Kidney epithelial cell (primary cell): Measurements from ENCODE around the gene ATG9B. TPM values are rescaled to one million over a fixed set of nuclear protein-coding genes. Genes with fewer than 3 reads are reported as not detected.

ENCODE experiments used
- DNase-seq: peaks from one replicate; pipeline ENCODE4 v3.0.0-alpha.2; 2010; ENCODE audit warnings: low read depth
- H3K27me3 ChIP-seq: 2 replicates; pipeline ENCODE4 v1.6.0; 2011; ENCODE audit warnings: low read length; ENCODE audit not compliant: control insufficient read depth, insufficient read depth
- H3K36me3 ChIP-seq: 2 replicates; pipeline ENCODE4 v1.5.1; 2011; ENCODE audit warnings: low read length; ENCODE audit not compliant: control insufficient read depth, insufficient read depth
- H3K4me3 ChIP-seq: 2 replicates; pipeline ENCODE4 v1.5.1; 2011; ENCODE audit warnings: low read depth, mild to moderate bottlenecking, control low read depth, low read length
- total RNA-seq: library from RNA; depleted of rRNA; stranded (reverse); fragments of >200 nt; gene quantifications from 2 replicates; pipeline ENCODE4 v1.2.3, GENCODE V29; 2015
- TF ChIP-seq, protein P1 (sequence below): IDR thresholded peaks from 2 replicates; pipeline ENCODE4 v1.5.1; 2011; ENCODE audit warnings: mild to moderate bottlenecking, moderate library complexity, low read length, control low read depth, inconsistent platforms; ENCODE audit not compliant: insufficient read depth, poor library complexity, severe bottlenecking

The ATG9B gene
- total RNA-seq, 1 donor from 2014 or later, result 2.1 TPM

DNA sequence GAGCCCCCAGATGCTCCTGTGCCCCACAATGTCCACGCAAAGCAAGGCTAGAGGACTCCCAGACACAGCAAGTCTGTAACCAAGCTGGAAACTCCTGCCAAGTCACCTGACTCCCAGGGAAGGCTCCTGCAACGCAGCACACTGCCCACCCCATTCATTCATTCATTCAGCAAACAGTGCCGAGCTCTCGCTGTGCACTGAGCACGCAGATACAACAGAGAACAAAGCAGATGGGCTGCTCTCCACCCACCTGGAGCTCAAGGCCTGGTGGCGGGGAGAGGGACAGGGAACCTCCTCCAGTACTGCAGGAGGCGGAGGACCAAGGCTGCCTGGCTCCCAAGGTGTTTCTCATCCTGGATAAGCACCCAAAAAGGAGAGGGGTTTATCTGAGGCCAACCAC is 54.8 kb downstream of the ATG9B start:
- H3K4me3 ChIP-seq, result no peak overlapping the region

DNA sequence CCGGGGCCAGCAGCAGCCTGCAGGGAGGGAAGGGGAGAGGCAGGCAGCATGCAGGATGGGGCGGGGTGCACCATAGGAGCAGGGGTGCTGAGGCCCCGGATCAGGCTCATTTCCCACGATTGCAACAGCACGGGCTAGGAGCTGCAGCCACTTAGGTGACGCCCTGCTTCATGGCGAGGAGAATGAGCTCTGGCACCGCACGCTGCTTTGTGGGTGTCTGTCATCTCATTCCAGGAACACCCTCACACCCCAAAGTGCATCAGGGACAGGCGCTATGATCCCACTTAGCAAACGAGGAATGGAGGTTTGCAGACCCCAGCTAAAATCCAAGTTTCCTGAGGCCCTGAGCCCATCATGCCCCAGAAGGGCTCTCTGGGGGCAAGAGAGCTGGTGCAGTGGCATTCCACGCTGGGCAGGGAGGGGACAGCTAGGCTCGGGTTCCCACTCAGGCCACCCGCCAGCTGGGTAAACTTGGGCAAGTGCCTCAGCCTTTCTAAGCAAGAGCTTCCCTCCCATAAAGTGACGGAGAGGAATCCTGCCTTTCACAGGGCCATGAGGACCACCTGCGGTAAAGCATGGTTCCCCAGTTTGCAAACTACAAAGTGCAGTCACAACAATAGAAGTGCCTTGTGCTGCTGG is 55.4 kb downstream of the ATG9B start:
- TF ChIP-seq, protein P1, sequence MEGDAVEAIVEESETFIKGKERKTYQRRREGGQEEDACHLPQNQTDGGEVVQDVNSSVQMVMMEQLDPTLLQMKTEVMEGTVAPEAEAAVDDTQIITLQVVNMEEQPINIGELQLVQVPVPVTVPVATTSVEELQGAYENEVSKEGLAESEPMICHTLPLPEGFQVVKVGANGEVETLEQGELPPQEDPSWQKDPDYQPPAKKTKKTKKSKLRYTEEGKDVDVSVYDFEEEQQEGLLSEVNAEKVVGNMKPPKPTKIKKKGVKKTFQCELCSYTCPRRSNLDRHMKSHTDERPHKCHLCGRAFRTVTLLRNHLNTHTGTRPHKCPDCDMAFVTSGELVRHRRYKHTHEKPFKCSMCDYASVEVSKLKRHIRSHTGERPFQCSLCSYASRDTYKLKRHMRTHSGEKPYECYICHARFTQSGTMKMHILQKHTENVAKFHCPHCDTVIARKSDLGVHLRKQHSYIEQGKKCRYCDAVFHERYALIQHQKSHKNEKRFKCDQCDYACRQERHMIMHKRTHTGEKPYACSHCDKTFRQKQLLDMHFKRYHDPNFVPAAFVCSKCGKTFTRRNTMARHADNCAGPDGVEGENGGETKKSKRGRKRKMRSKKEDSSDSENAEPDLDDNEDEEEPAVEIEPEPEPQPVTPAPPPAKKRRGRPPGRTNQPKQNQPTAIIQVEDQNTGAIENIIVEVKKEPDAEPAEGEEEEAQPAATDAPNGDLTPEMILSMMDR, result no peak
- Histone ChIP-seq H3K27me3 (peaks cover 69% of the 10 kb centered on the region), H3K4me3 (no peak overlapping the region), H3K36me3 (no peaks in the 10 kb centered on the region)
- DNase-seq, result no peak

More for the DNA sequence above, 54.8 kb downstream of the ATG9B start:
- TF ChIP-seq, protein P1, result no peak
- H3K36me3 ChIP-seq, result no peaks in the 10 kb centered on the region
- no peak for DNase-seq
- peaks cover 69% of the 10 kb centered on the region for H3K27me3 ChIP-seq

DNA sequence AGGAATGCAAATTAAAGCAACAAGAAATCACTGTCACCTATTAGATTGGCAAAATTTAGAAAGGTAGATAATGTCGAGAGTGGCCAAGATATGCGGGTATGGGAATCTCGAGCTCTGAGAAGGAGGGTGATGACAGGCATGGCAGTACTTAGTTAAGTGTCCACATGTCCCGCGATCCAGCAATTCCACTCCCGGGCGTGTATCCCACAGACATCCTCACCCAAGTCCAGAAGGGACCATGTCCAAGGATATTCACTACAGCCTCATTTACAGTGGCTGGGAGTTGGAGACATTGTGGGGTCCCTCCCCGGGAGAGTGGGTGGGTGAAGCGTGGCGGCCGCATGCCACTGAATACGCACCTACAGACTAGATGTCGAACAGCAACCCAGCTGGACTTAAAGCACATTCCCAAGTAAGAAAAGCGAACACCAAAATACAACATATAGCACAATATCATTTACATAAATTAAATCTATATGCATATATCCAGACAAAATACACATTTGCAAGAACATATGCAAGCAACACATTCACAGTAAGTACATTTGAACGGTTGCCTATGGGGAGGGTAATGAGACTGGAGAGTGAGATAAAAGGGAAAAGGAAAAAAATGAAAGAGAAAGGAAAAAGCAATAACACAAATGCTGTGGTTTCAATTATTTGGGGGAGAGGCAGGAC is 56.1 kb downstream of the ATG9B start:
- Histone ChIP-seq H3K4me3 (no peak overlapping the region), H3K27me3 (peaks cover 67% of the 10 kb centered on the region), H3K36me3 (no peaks in the 10 kb centered on the region)
- no peak for DNase-seq
- TF ChIP-seq, protein P1, result no peak

DNA sequence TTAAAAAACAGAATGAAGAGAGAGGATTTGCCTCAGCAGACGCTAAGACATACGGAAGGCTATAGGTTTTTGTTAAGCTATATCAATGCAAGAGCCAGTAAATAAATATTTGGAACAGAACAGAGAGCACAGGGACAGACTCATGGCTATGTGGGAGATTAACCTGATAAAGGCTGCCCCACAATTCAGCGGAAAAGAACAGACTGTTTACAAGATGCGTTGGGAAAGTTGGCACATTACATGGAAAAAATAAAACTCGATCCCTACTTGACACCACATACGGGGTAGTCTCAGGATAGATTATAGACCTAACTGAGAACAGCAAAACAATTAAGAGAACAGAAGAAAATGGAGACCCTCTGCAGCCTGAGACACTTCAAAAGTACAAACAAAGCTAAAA is 56.9 kb downstream of the ATG9B start:
- TF ChIP-seq, protein P1, result no peak
- Histone ChIP-seq H3K4me3 (no peak overlapping the region), H3K27me3 (peaks cover 71% of the 10 kb centered on the region), H3K36me3 (no peaks in the 10 kb centered on the region)
- DNase-seq, result no peak

DNA sequence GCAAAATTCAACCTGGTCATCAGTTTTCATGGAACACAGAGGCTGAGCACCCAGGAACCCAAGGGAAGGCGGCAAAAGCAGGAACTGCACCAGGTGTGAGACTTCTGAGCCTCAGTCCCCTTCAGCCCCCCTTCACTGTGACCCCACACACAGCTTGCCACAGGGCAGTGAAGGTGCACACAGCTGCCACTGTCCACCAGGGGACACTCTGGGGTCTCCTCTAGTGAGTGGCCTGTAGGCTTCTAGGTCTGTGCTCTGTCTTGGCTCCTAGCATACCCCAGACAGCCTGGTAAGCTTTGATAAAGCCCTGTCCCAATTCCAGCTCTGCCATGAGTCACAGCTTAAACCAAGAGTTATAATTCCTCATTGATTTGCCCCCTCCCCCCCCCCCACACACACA is 58.3 kb downstream of the ATG9B start:
- no peaks in the 10 kb centered on the region for H3K36me3 ChIP-seq
- TF ChIP-seq, protein P1, result peak; percentile 12
- H3K27me3 ChIP-seq, result peaks cover 65% of the 10 kb centered on the region
- no peak for DNase-seq
- no peak overlapping the region for H3K4me3 ChIP-seq
